GM18502 (cell line): ENCODE results near the gene BMP7.

Source experiments
- ATAC-seq: cut with Tn5 transposase; IDR thresholded peaks from one replicate; pipeline ENCODE4 v1.9.1; 2021; ENCODE audit warnings: mild to moderate bottlenecking; ENCODE audit not compliant: unreplicated experiment, poor library complexity

Gene BMP7

GRCh38 chr20:57266291-57267157 is at the start of gene BMP7:
TSS of gene BMP7 (minus strand) at chr20:57266641. CDS start at chr20:57266122, 519 bp downstream.
- no peak for ATAC-seq

GRCh38 chr20:57315976-57316480 is 49.6 kb upstream of the BMP7 start:
- ATAC-seq: no peak

GRCh38 chr20:57315083-57315975 is 48.9 kb upstream of the BMP7 start:
- ATAC-seq: no peak

GRCh38 chr20:57313951-57314350 is 47.5 kb upstream of the BMP7 start:
- ATAC-seq: no peak

- no peak for ATAC-seq
These were observed 46.8 kb upstream of the BMP7 start for GRCh38 chr20:57313230-57313629.

- no peak for ATAC-seq
These were observed 45.7 kb upstream of the BMP7 start for GRCh38 chr20:57312138-57312537.

- ATAC-seq: no peak
These were observed 44.5 kb upstream of the BMP7 start for GRCh38 chr20:57310821-57311514.

- no peak for ATAC-seq
These were observed 43.2 kb upstream of the BMP7 start for GRCh38 chr20:57309544-57310115.

GRCh38 chr20:57308451-57309271 is 42.2 kb upstream of the BMP7 start:
- ATAC-seq: no peak

- no peak for ATAC-seq
These were observed 40.3 kb upstream of the BMP7 start for GRCh38 chr20:57306747-57307146.

GRCh38 chr20:57301026-57301425 is 34.6 kb upstream of the BMP7 start:
- ATAC-seq: no peak

GRCh38 chr20:57298457-57298856 is 32.0 kb upstream of the BMP7 start:
- ATAC-seq: no peak

GRCh38 chr20:57294550-57294949 is 28.1 kb upstream of the BMP7 start:
- ATAC-seq: no peak

- ATAC-seq: no peak
These were observed 27.6 kb upstream of the BMP7 start for GRCh38 chr20:57293995-57294394.

GRCh38 chr20:57292611-57293010 is 26.2 kb upstream of the BMP7 start:
- ATAC-seq: no peak

GRCh38 chr20:57291694-57292093 is 25.3 kb upstream of the BMP7 start:
- no peak for ATAC-seq

GRCh38 chr20:57291003-57291402 is 24.6 kb upstream of the BMP7 start:
- ATAC-seq: no peak

GRCh38 chr20:57290178-57290484 is 23.7 kb upstream of the BMP7 start:
- no peak for ATAC-seq

- no peak for ATAC-seq
These were observed 23.1 kb upstream of the BMP7 start for GRCh38 chr20:57289391-57290177.
